ENCODE data around the gene CDC42SE2. TPM values are rescaled to one million over a fixed set of nuclear protein-coding genes. Genes with fewer than 3 reads are reported as not detected.
"Not testable (repeated sequence)": the region's sequence is repeated elsewhere in the genome, so short reads cannot be mapped to it uniquely, and the experiment has no call there.

Gene CDC42SE2
- total RNA-seq, 1 donor from 2014 or later = 23.6 TPM

GRCh38 chr5:131250751-131251475 lies 12.9 kb upstream of the CDC42SE2 start:
- DNase-seq (ENCODE audit: low spot score in 2 of 2, unreplicated experiment in 2 of 2) = no peak
- Mint-ChIP-seq H3K27me3 (ENCODE audit: low read depth) (no peaks in the 10 kb centered on the region), H3K4me1 (no peaks in the 10 kb centered on the region), H3K4me3 (no peak overlapping the region), H3K9me3 (peaks cover under 1% of the 10 kb centered on the region), H3K36me3 (no peaks in the 10 kb centered on the region), H3K27ac (no peak overlapping the region)
- TF ChIP-seq CTCF (IDR thresholded peaks at IDR 0.05; ENCODE audit: unreplicated experiment) = no peak

DNA sequence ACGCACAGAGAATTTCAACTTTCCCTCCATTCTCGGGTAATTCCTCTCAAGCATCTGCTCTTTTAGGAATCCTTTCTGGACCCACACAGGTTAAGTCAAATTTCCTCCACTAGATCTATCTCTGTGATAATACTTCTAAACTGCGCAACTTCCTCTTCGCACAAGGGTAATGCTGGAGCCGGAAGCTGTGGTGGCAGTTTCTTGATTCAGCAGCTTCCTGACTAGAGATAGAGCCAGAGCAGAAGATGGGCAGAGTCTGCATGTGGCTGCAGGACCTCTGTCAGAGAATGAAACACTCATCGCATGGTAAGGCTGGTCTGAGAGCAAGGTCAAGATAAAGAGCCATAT lies 11.1 kb upstream of the CDC42SE2 start:
- no peak for DNase-seq (ENCODE audit: low spot score in 2 of 2, unreplicated experiment in 2 of 2)
- H3K27me3 Mint-ChIP-seq (ENCODE audit: low read depth) = no peaks in the 10 kb centered on the region

GRCh38 chr5:131254025-131254424 lies 9.8 kb upstream of the CDC42SE2 start:
- not testable (repeated sequence) for H3K36me3 Mint-ChIP-seq; H3K27ac Mint-ChIP-seq; H3K9me3 Mint-ChIP-seq; DNase-seq (ENCODE audit: low spot score in 2 of 2, unreplicated experiment in 2 of 2); H3K27me3 Mint-ChIP-seq (ENCODE audit: low read depth); H3K4me3 Mint-ChIP-seq; H3K4me1 Mint-ChIP-seq

More for the DNA sequence above, 11.1 kb upstream of the CDC42SE2 start:
- no peaks in the 10 kb centered on the region for H3K9me3 Mint-ChIP-seq
- no peaks in the 10 kb centered on the region for H3K4me1 Mint-ChIP-seq
- no peaks in the 10 kb centered on the region for H3K36me3 Mint-ChIP-seq
- TF ChIP-seq CTCF (IDR thresholded peaks at IDR 0.05; ENCODE audit: unreplicated experiment) = no peak
- no peak overlapping the region for H3K4me3 Mint-ChIP-seq
- no peak overlapping the region for H3K27ac Mint-ChIP-seq

- Mint-ChIP-seq H3K36me3 (no peaks in the 10 kb centered on the region), H3K4me3 (no peak overlapping the region), H3K27me3 (ENCODE audit: low read depth) (no peaks in the 10 kb centered on the region), H3K4me1 (peaks cover 5% of the 10 kb centered on the region), H3K27ac (no peak overlapping the region), H3K9me3 (no peaks in the 10 kb centered on the region)
- no peak for DNase-seq (ENCODE audit: low spot score in 2 of 2, unreplicated experiment in 2 of 2)
- no peak for TF ChIP-seq CTCF (IDR thresholded peaks at IDR 0.05; ENCODE audit: unreplicated experiment)
Observed at GRCh38 chr5:131254741-131255140, 9.1 kb upstream of the CDC42SE2 start.

- no peak for DNase-seq (ENCODE audit: low spot score in 2 of 2, unreplicated experiment in 2 of 2)
- no peaks in the 10 kb centered on the region for H3K27me3 Mint-ChIP-seq (ENCODE audit: low read depth)
- H3K4me3 Mint-ChIP-seq = no peak overlapping the region
- no peaks in the 10 kb centered on the region for H3K9me3 Mint-ChIP-seq
- peaks cover 5% of the 10 kb centered on the region for H3K4me1 Mint-ChIP-seq
- no peak for TF ChIP-seq CTCF (IDR thresholded peaks at IDR 0.05; ENCODE audit: unreplicated experiment)
- no peak overlapping the region for H3K27ac Mint-ChIP-seq
- H3K36me3 Mint-ChIP-seq = no peaks in the 10 kb centered on the region
Observed at GRCh38 chr5:131256507-131256823, 7.4 kb upstream of the CDC42SE2 start.

GRCh38 chr5:131258733-131259132 lies 5.1 kb upstream of the CDC42SE2 start:
- no peak for TF ChIP-seq CTCF (IDR thresholded peaks at IDR 0.05; ENCODE audit: unreplicated experiment)
- DNase-seq (ENCODE audit: low spot score in 2 of 2, unreplicated experiment in 2 of 2) = no peak
- H3K4me1 Mint-ChIP-seq = peaks cover 9% of the 10 kb centered on the region
- H3K27me3 Mint-ChIP-seq (ENCODE audit: low read depth) = no peaks in the 10 kb centered on the region
- H3K9me3 Mint-ChIP-seq = no peaks in the 10 kb centered on the region
- no peaks in the 10 kb centered on the region for H3K36me3 Mint-ChIP-seq
- no peak overlapping the region for H3K4me3 Mint-ChIP-seq
- H3K27ac Mint-ChIP-seq = no peak overlapping the region
